HG02642 (cell line): ENCODE results near the gene MYBPC3.

Experiments used
- ATAC-seq: cut with Tn5 transposase; IDR thresholded peaks from one replicate; pipeline ENCODE4 v1.9.1; 2021; ENCODE audit warnings: mild to moderate bottlenecking; ENCODE audit not compliant: unreplicated experiment, poor library complexity

Gene MYBPC3

GRCh38 chr11:47359162-47359561, 6.7 kb upstream of the MYBPC3 start:
- ATAC-seq = no peak

GRCh38 chr11:47358731-47359051, 6.2 kb upstream of the MYBPC3 start:
- ATAC-seq = no peak

- ATAC-seq = no peak
Observed at GRCh38 chr11:47357985-47358730, 5.7 kb upstream of the MYBPC3 start.

- ATAC-seq = no peak
Observed at GRCh38 chr11:47356998-47357329, 4.5 kb upstream of the MYBPC3 start.

GRCh38 chr11:47356129-47356997, 3.9 kb upstream of the MYBPC3 start:
- no peak for ATAC-seq

- no peak for ATAC-seq
Observed at GRCh38 chr11:47355283-47356128, 3.0 kb upstream of the MYBPC3 start.

GRCh38 chr11:47354913-47355282, 2.4 kb upstream of the MYBPC3 start:
- ATAC-seq = no peak

GRCh38 chr11:47353978-47354774, 1.7 kb upstream of the MYBPC3 start:
- ATAC-seq = no peak

- ATAC-seq = no peak
Observed at GRCh38 chr11:47351156-47352126, 1.1 kb downstream of the MYBPC3 start.

GRCh38 chr11:47350315-47350714, 2.2 kb downstream of the MYBPC3 start:
- ATAC-seq = no peak

- no peak for ATAC-seq
Observed at GRCh38 chr11:47349521-47350095, 2.9 kb downstream of the MYBPC3 start.

- no peak for ATAC-seq
Observed at GRCh38 chr11:47348859-47349258, 3.6 kb downstream of the MYBPC3 start.

- ATAC-seq = no peak
Observed at GRCh38 chr11:47348131-47348802, 4.2 kb downstream of the MYBPC3 start.

GRCh38 chr11:47347137-47347536, 5.4 kb downstream of the MYBPC3 start:
- no peak for ATAC-seq

- no peak for ATAC-seq
Observed at GRCh38 chr11:47345890-47346563, 6.5 kb downstream of the MYBPC3 start.

- no peak for ATAC-seq
Observed at GRCh38 chr11:47342854-47343253, 9.6 kb downstream of the MYBPC3 start.

GRCh38 chr11:47342036-47342803, 10.3 kb downstream of the MYBPC3 start:
- no peak for ATAC-seq
